K562 (cell line): ENCODE measurements around the gene SP2. TPM values are rescaled to one million over a fixed set of nuclear protein-coding genes. Genes with fewer than 3 reads are reported as not detected.

Source experiments
- ATAC-seq: fragments of 200-7000 bp; cut with Tn5 transposase; 3 replicates; pipeline ENCODE4 v1.9.1; 2020; ENCODE audit warnings: moderate library complexity
- BruUV-seq: library from RNA; stranded (reverse); fragments of 400-500 nt; replicated peaks from 2 replicates; lab custom pipeline; 2021; lab: Mats Ljungman, UMichigan
- CTCF ChIA-PET: fragments of 300-600 bp; formaldehyde crosslinking; extraction: SDS; loops from one replicate; lab custom pipeline; 2021; ENCODE audit warnings: low intra/inter-chr PET ratio; lab: Yijun Ruan, JAX
- POLR2A ChIA-PET: fragments of 300-600, 350-650 bp; sonication (Branson Sonifier 250); formaldehyde crosslinking; extraction: SDS; loops from one replicate; lab custom pipeline; 2021; ENCODE audit warnings: antibody characterized with exemption, inconsistent platforms; lab: Yijun Ruan, JAX
- DNase-seq, 4 experiments: peaks; one replicate each; pipeline versions ENCODE4 v3.0.0 to v3.0.0-alpha.2; 2011 to 2018; ENCODE audit warnings: low spot score in 3 of 4, mixed read lengths in 3 of 4; ENCODE audit errors: extremely low read depth in 1 of 4
- FAIRE-seq: peaks from 2 replicates; lab custom pipeline; 2011; peaks lifted over from hg19 to GRCh38; lab: Jason Lieb, UNC
- H2AFZ ChIP-seq: 2 replicates; pipeline ENCODE4 v1.6.0; 2011; ENCODE audit warnings: low read depth, low read length, control low read depth, inconsistent platforms
- H3K27ac ChIP-seq: fragments of 200-600 bp; 3 replicates; pipeline ENCODE4 v1.8.0; 2011; ENCODE audit warnings: low read depth, mild to moderate bottlenecking, control low read depth, inconsistent platforms, low read length, moderate library complexity, mixed read lengths; ENCODE audit errors: extremely low read depth
- H3K27me3 ChIP-seq, 2 experiments: fragments of 300-600 bp in 1 of 2; 2 replicates in 1 of 2; 3 replicates in 1 of 2; pipeline versions ENCODE4 v1.6.0 to v1.8.0; 2011; ENCODE audit warnings: inconsistent platforms in 2 of 2, low read length in 2 of 2, mild to moderate bottlenecking in 1 of 2, mixed read lengths in 1 of 2, moderate library complexity in 1 of 2; ENCODE audit not compliant: control insufficient read depth in 2 of 2, insufficient read depth in 2 of 2
- H3K36me3 ChIP-seq: fragments of 300-600 bp; 3 replicates; pipeline ENCODE4 v1.8.0; 2011; ENCODE audit warnings: mild to moderate bottlenecking, low read length, inconsistent platforms; ENCODE audit not compliant: control insufficient read depth, insufficient read depth
- H3K4me1 ChIP-seq, 2 experiments: fragments of 200-600 bp in 1 of 2; replicated peaks in 1 of 2; 2 replicates in 1 of 2; 3 replicates in 1 of 2; pipeline versions ENCODE4 v1.5.1 to v1.8.0; 2011; ENCODE audit warnings: inconsistent platforms in 2 of 2, low read length in 2 of 2, mild to moderate bottlenecking in 1 of 2, mixed read lengths in 1 of 2, moderate library complexity in 1 of 2; ENCODE audit not compliant: control insufficient read depth in 2 of 2, insufficient read depth in 2 of 2
- H3K4me2 ChIP-seq: 2 replicates; pipeline ENCODE4 v1.6.1; 2011; ENCODE audit warnings: low read length, control low read depth, inconsistent platforms, mixed read lengths; ENCODE audit not compliant: insufficient read depth
- H3K4me3 ChIP-seq: fragments of 200-600 bp; sonication (generic), shearing (Covaris generic); 2 replicates; pipeline ENCODE4 v1.5.1; 2016; ENCODE audit warnings: control low read depth, inconsistent platforms
- H3K79me2 ChIP-seq: fragments of 200-600 bp; 3 replicates; pipeline ENCODE4 v1.8.0; 2011; ENCODE audit warnings: low read length, inconsistent platforms; ENCODE audit not compliant: control insufficient read depth, insufficient read depth
- H3K9ac ChIP-seq, 2 experiments: 2 replicates each; pipeline versions ENCODE4 v1.6.0 to v1.6.1; 2011; ENCODE audit warnings: low read depth in 2 of 2, low read length in 2 of 2, control low read depth in 1 of 2, inconsistent platforms in 1 of 2, mild to moderate bottlenecking in 1 of 2, mixed read lengths in 1 of 2; ENCODE audit not compliant: insufficient read depth in 1 of 2
- H3K9me1 ChIP-seq: one replicate; pipeline ENCODE4 v1.6.0; 2011; ENCODE audit warnings: inconsistent platforms, mild to moderate bottlenecking, low read length, moderate library complexity; ENCODE audit not compliant: control insufficient read depth, insufficient read depth
- H3K9me3 ChIP-seq: replicated peaks from 2 replicates; pipeline ENCODE4 v1.5.1; 2011; ENCODE audit warnings: low read depth, low read length, inconsistent platforms; ENCODE audit not compliant: control insufficient read depth, insufficient read depth
- H4K20me1 ChIP-seq: replicated peaks from 2 replicates; pipeline ENCODE4 v1.6.1; 2011; ENCODE audit warnings: low read length, inconsistent platforms, mixed read lengths; ENCODE audit not compliant: control insufficient read depth, insufficient read depth
- ATF7 ChIP-seq: fragments of 450-650 bp; IDR thresholded peaks from 2 replicates; pipeline ENCODE4 v1.7.1; 2014; ENCODE audit warnings: mild to moderate bottlenecking, moderate library complexity
- FOXJ2 ChIP-seq: fragments of 200-800 bp; sonication (Bioruptor generic); IDR thresholded peaks from 2 replicates; pipeline ENCODE4 v1.6.1; 2016; ENCODE audit warnings: missing genetic modification characterization, missing compliant biosample characterization
- HMGXB4 ChIP-seq: sonication (generic); formaldehyde crosslinking; IDR thresholded peaks from 2 replicates; pipeline ENCODE4 v1.8.1; 2023; ENCODE audit warnings: mild to moderate bottlenecking, missing genetic modification reagents
- MED1 ChIP-seq: sonication (generic); formaldehyde crosslinking; IDR thresholded peaks from 2 replicates; pipeline ENCODE4 v1.8.1; 2023; ENCODE audit warnings: missing genetic modification reagents, borderline replicate concordance
- NR3C1 ChIP-seq: sonication (generic); formaldehyde crosslinking; IDR thresholded peaks from 2 replicates; pipeline ENCODE4 v1.8.1; 2022; ENCODE audit warnings: missing genetic modification reagents
- RBBP5 ChIP-seq: fragments of 200-600 bp; sonication (generic); IDR thresholded peaks from 2 replicates; pipeline ENCODE4 v1.6.1; 2012; ENCODE audit warnings: borderline replicate concordance, mild to moderate bottlenecking, low read length, control low read depth, inconsistent platforms; ENCODE audit not compliant: insufficient read depth, poor library complexity, severe bottlenecking
- RHOXF2B ChIP-seq: fragments of 250-450 bp; sonication (Bioruptor Pico); conservative IDR thresholded peaks from 2 replicates; pipeline ENCODE4 v1.5.1; 2021
- SIN3B ChIP-seq: fragments of 450-650 bp; IDR thresholded peaks from 2 replicates; pipeline ENCODE4 v1.6.1; 2017; ENCODE audit warnings: low read depth, mild to moderate bottlenecking, moderate library complexity
- SNIP1 ChIP-seq: fragments of 450-650 bp; IDR thresholded peaks from 2 replicates; pipeline ENCODE4 v1.7.1; 2017; ENCODE audit warnings: low read depth, mild to moderate bottlenecking
- TAF7 ChIP-seq: fragments of 450-650 bp; IDR thresholded peaks from 2 replicates; pipeline ENCODE4 v1.6.1; 2016; ENCODE audit warnings: missing genetic modification characterization, missing compliant biosample characterization
- TGIF2 ChIP-seq: sonication (generic); formaldehyde crosslinking; IDR thresholded peaks from 2 replicates; pipeline ENCODE4 v1.8.1; 2022; ENCODE audit warnings: mild to moderate bottlenecking, missing genetic modification reagents, moderate library complexity
- ZBTB1 ChIP-seq: sonication (generic); formaldehyde crosslinking; IDR thresholded peaks from 2 replicates; pipeline ENCODE4 v1.8.1; 2023; ENCODE audit warnings: missing genetic modification reagents, low read depth, mild to moderate bottlenecking, borderline replicate concordance
- ZNF124 ChIP-seq: sonication (generic); formaldehyde crosslinking; IDR thresholded peaks from 2 replicates; pipeline ENCODE4 v1.8.1; 2022; ENCODE audit warnings: missing genetic modification reagents
- ZNF75A ChIP-seq: fragments of 450-650 bp; formaldehyde crosslinking; IDR thresholded peaks from 2 replicates; pipeline ENCODE4 v1.4.0; 2020; ENCODE audit warnings: mild to moderate bottlenecking
- WGBS: fragments of 100-300 bp; shearing (Covaris generic); methylation state at CpG from one replicate; pipeline ENCODE4 v1.1.6; 2016; ENCODE audit warnings: low coverage, mixed read lengths; ENCODE audit not compliant: insufficient coverage; ENCODE audit errors: missing lambda C conversion rate; 5-methylcytosine and 5-hydroxymethylcytosine counted together
- in situ Hi-C: fragments of 300-500 bp; cut with MboI; formaldehyde crosslinking; loops from 4 replicates; pipeline ENCODE4 v1.15.0; 2018; ENCODE audit warnings: inconsistent platforms, mixed read lengths
- intact Hi-C: fragments of 100-400 bp; cut with micrococcal nuclease; formaldehyde crosslinking; loops from 2 replicates; pipeline ENCODE4 v1.14.2; 2022
- polyA plus RNA-seq, 8 experiments: library from polyadenylated mRNA; depleted of rRNA in 4 of 8; stranded (reverse) in 5 of 8; unstranded in 3 of 8; fragments of >200 nt; fragmentation: Nextera tagmentation in 2 of 8; fragmentation: Illumina TruSeq in 1 of 8; extraction: Ambion mirVana in 2 of 8; extraction: Trizol in 1 of 8; gene quantifications; 2 replicates each; pipeline versions ENCODE4 v1.2.1 to v1.2.3, GENCODE V29; 2011 to 2014; ENCODE audit warnings: inconsistent platforms in 1 of 8, missing spikeins in 1 of 8
- total RNA-seq, 7 experiments: library from RNA; depleted of rRNA in 6 of 7; stranded (reverse); fragments of >200 nt in 6 of 7; fragmentation: Illumina TruSeq in 2 of 7; extraction: Trizol in 2 of 7; gene quantifications; 2 replicates each; pipeline versions ENCODE4 v1.2.1 to v1.2.3, GENCODE V29; 2011 to 2021; ENCODE audit warnings: low replicate concordance in 1 of 7

The SP2 gene
- total and polyA plus RNA-seq, 9 of the 15 experiments (the other 6 are each of a cell fraction or from before 2014, with no cell fraction given) = 0.77 to 22.3 (median 2.3) TPM

DNA sequence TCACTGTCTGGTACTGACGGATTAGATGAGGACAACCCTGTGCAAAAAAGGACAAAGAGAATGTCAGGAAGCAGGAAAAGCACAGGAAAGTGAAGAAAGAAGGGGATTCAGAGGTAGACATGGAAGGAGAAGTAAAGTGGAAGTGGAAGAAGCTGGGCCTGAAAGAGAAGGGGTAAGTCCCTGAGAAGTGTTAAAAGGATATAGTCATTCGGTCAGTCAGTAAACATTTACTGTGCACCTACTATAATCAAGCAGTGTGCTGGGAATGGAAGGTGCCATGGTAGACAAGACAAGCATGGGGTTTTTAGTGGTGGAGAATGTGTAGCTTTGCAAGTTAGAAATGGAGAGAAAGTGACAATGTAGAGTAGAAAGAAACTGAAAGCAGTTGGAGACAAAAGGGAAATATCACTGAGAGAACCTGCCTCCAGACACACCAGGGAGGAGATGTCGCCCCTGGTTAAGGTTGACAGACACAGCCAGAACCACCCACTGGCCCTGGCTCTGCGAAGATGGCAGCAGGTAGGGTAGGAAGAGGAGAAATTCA, 4.4 kb upstream of the SP2 start:
- Histone ChIP-seq H4K20me1 (no peaks in the 10 kb centered on the region), H2AFZ (no peak overlapping the region), H3K9ac (peak overlapping the region in 1 of 2 experiments; percentile 29; a peak in 1 of 4 replicates), H3K36me3 (no peaks in the 10 kb centered on the region), H3K4me1 (peaks cover 3 to 16% of the 10 kb centered on the region in 2 experiments; a peak in 4 of 5 replicates), H3K27ac (no peak overlapping the region), H3K79me2 (peaks cover 9% of the 10 kb centered on the region), H3K4me2 (no peak overlapping the region), H3K27me3 (no peaks in the 10 kb centered on the region), H3K9me1 (no peaks in the 10 kb centered on the region), H3K4me3 (no peak overlapping the region), H3K9me3 (no peaks in the 10 kb centered on the region)
- FAIRE-seq (no peak), DNase-seq (no peak), ATAC-seq (no peak)
- ChIA-PET CTCF (interaction anchor here (6.1 kb wide), 1 partner anchor 49 kb away, joined by 171 read pairs; the partner anchor contains the start of gene SCRN2), POLR2A (interaction anchor here (0.8 to 1.9 kb wide), 4 partner anchors 38 to 50 kb away, joined by 3 to 7 read pairs (median 4); partner anchors contain the start of genes PNPO and SCRN2)
- in situ Hi-C loops (loop anchor here (5.0 kb wide), 1 partner anchor 49 kb away; the partner anchor contains the start of gene SCRN2), intact Hi-C loops (loop anchor here (5.0 kb wide), 1 partner anchor 114 kb away; no protein-coding TSS in a partner anchor)
- 37% methylated on average over 4 of the region's 4 CpGs for WGBS
- TF ChIP-seq TGIF2 = no peak
- no peak for TF ChIP-seq RHOXF2B
- TF ChIP-seq RBBP5 = no peak
- TF ChIP-seq SNIP1 = no peak
- no peak for TF ChIP-seq MED1 (CRISPR knock-in tag)
- no peak for TF ChIP-seq TAF7
- TF ChIP-seq ATF7 = no peak
- TF ChIP-seq ZBTB1 (CRISPR knock-in tag) = no peak
- TF ChIP-seq NR3C1 (CRISPR knock-in tag) = no peak
- no peak for TF ChIP-seq SIN3B
- TF ChIP-seq ZNF75A = no peak
- TF ChIP-seq ZNF124 = no peak
- no peak for TF ChIP-seq HMGXB4
- TF ChIP-seq FOXJ2 = no peak
- no TSS peak for BruUV-seq
